Occipital lobe (tissue), 2 donors: ENCODE results near the gene NAT16. TPM values are rescaled to one million over a fixed set of nuclear protein-coding genes. Genes with fewer than 3 reads are reported as not detected.

Source experiments
- DNase-seq: peaks from one replicate; lab custom pipeline; 2025; lab: John Stamatoyannopoulos, UW
- total RNA-seq: library from RNA; depleted of rRNA; stranded (reverse); fragments of >200 nt; gene quantifications from one replicate; pipeline ENCODE4 v1.2.3, GENCODE V29; 2014

The NAT16 gene
- total RNA-seq, 1 donor from 2014 or later, result 1.2 TPM

GRCh38 chr7:101171442-101171837, 8.7 kb downstream of the NAT16 start:
- no peak for DNase-seq

GRCh38 chr7:101170617-101171441, 9.3 kb downstream of the NAT16 start:
- DNase-seq, result no peak

GRCh38 chr7:101169838-101170551, 10.1 kb downstream of the NAT16 start:
- DNase-seq, result peak; percentile 59

GRCh38 chr7:101169110-101169837, 10.8 kb downstream of the NAT16 start:
- DNase-seq, result no peak

GRCh38 chr7:101168412-101169049, 11.6 kb downstream of the NAT16 start:
- no peak for DNase-seq

- DNase-seq, result no peak
These were observed 12.3 kb downstream of the NAT16 start for GRCh38 chr7:101167645-101168411.

GRCh38 chr7:101166909-101167644, 13.0 kb downstream of the NAT16 start:
- no peak for DNase-seq

- no peak for DNase-seq
These were observed 13.5 kb downstream of the NAT16 start for GRCh38 chr7:101166648-101166908.

GRCh38 chr7:101165958-101166647, 14.0 kb downstream of the NAT16 start:
- no peak for DNase-seq

GRCh38 chr7:101165075-101165957, 14.8 kb downstream of the NAT16 start, which contains the start of gene VGF:
Gene VGF (minus strand): TSS chr7:101165569. CDS start chr7:101164843, 726 bp downstream.
- DNase-seq, result peak; percentile 85

GRCh38 chr7:101164071-101164840, 15.8 kb downstream of the NAT16 start:
- no peak for DNase-seq

GRCh38 chr7:101163279-101164070, 16.6 kb downstream of the NAT16 start:
- DNase-seq, result peak; percentile 29

- DNase-seq, result peak; percentile 26
These were observed 17.4 kb downstream of the NAT16 start for GRCh38 chr7:101162551-101163278.

- no peak for DNase-seq
These were observed 18.2 kb downstream of the NAT16 start for GRCh38 chr7:101161692-101162471.

GRCh38 chr7:101160910-101161309, 19.2 kb downstream of the NAT16 start:
- DNase-seq, result no peak
